GM12878 (cell line): ENCODE results near the gene ANP32A. TPM values are rescaled to one million over a fixed set of nuclear protein-coding genes. Genes with fewer than 3 reads are reported as not detected.

Experiments
- ASH2L ChIP-seq: fragments of 300-600, 200-600 bp; sonication (generic); IDR thresholded peaks from 2 replicates; pipeline ENCODE4 v1.6.1; 2017; ENCODE audit warnings: low read depth, mild to moderate bottlenecking, borderline replicate concordance
- BHLHE40 ChIP-seq, 2 experiments: fragments of 450-650 bp in 1 of 2; IDR thresholded peaks; 2 replicates each; pipeline ENCODE4 v1.6.1; 2011 to 2017; ENCODE audit warnings: low read depth in 2 of 2, borderline replicate concordance in 1 of 2, improper control_type of control experiment in 1 of 2, low read length in 1 of 2, mild to moderate bottlenecking in 1 of 2
- CBFB ChIP-seq: IDR thresholded peaks from 2 replicates; pipeline ENCODE4 v1.6.1; 2016; ENCODE audit warnings: antibody characterized with exemption, low read depth
- CHD2 ChIP-seq: IDR thresholded peaks from 2 replicates; pipeline ENCODE4 v1.6.1; 2011; ENCODE audit warnings: low read depth, low read length, improper control_type of control experiment, borderline replicate concordance
- CREB1 ChIP-seq: IDR thresholded peaks from 2 replicates; pipeline ENCODE4 v1.6.1; 2012; ENCODE audit warnings: low read depth, mild to moderate bottlenecking, inconsistent platforms
- EP300 ChIP-seq, 2 experiments: fragments of 150-350 bp in 1 of 2; IDR thresholded peaks; 2 replicates each; pipeline ENCODE4 v1.6.1; 2011 to 2012; ENCODE audit warnings: low read depth in 2 of 2, low read length in 2 of 2, borderline replicate concordance in 1 of 2, improper control_type of control experiment in 1 of 2, inconsistent platforms in 1 of 2; ENCODE audit not compliant: control insufficient read depth in 1 of 2
- ETV6 ChIP-seq, 2 experiments: fragments of 450-650 bp in 1 of 2; IDR thresholded peaks in 1 of 2; conservative IDR thresholded peaks in 1 of 2; 2 replicates each; pipeline ENCODE4 v1.6.1; 2014; ENCODE audit warnings: antibody characterized with exemption in 1 of 2, borderline replicate concordance in 1 of 2, low read depth in 1 of 2, mild to moderate bottlenecking in 1 of 2, moderate library complexity in 1 of 2
- HDGF ChIP-seq: fragments of 450-650 bp; IDR thresholded peaks from 2 replicates; pipeline ENCODE4 v1.6.1; 2016; ENCODE audit warnings: antibody characterized with exemption
- MXI1 ChIP-seq: fragments of 150-350 bp; IDR thresholded peaks from 2 replicates; pipeline ENCODE4 v1.6.1; 2011; ENCODE audit warnings: low read depth, mild to moderate bottlenecking, inconsistent platforms, low read length, improper control_type of control experiment
- NFIC ChIP-seq: IDR thresholded peaks from 2 replicates; pipeline ENCODE4 v1.6.1; 2012; ENCODE audit warnings: low read depth, mild to moderate bottlenecking, inconsistent platforms, low read length, moderate library complexity
- RAD51 ChIP-seq: fragments of 450-650 bp; IDR thresholded peaks from 2 replicates; pipeline ENCODE4 v1.6.1; 2016; ENCODE audit warnings: moderate library complexity, mild to moderate bottlenecking, inconsistent platforms
- RBBP5 ChIP-seq: fragments of 200-600 bp; sonication (generic); conservative IDR thresholded peaks from 2 replicates; pipeline ENCODE4 v1.6.1; 2016
- RUNX3 ChIP-seq: IDR thresholded peaks from 2 replicates; pipeline ENCODE4 v1.6.1; 2012; ENCODE audit warnings: low read length, inconsistent platforms
- SREBF2 ChIP-seq: IDR thresholded peaks from 2 replicates; pipeline ENCODE4 v1.6.1; 2012; ENCODE audit warnings: mild to moderate bottlenecking, low read length
- STAT3 ChIP-seq: IDR thresholded peaks from 2 replicates; pipeline ENCODE4 v1.6.1; 2011; ENCODE audit warnings: low read depth, low read length, improper control_type of control experiment
- TCF12 ChIP-seq: IDR thresholded peaks from 2 replicates; pipeline ENCODE4 v1.6.1; 2011; ENCODE audit warnings: low read depth, mild to moderate bottlenecking, low read length
- WRNIP1 ChIP-seq: IDR thresholded peaks from 2 replicates; pipeline ENCODE4 v1.6.1; 2011; ENCODE audit warnings: low read depth, low read length, improper control_type of control experiment, borderline replicate concordance
- YBX1 ChIP-seq: fragments of 450-650 bp; IDR thresholded peaks from 2 replicates; pipeline ENCODE4 v1.6.1; 2016; ENCODE audit warnings: antibody characterized with exemption
- ZNF622 ChIP-seq: fragments of 450-650 bp; IDR thresholded peaks from 2 replicates; pipeline ENCODE4 v1.6.1; 2017; ENCODE audit warnings: mild to moderate bottlenecking, inconsistent platforms
- ZSCAN29 ChIP-seq: fragments of 450-650 bp; IDR thresholded peaks from 2 replicates; pipeline ENCODE4 v1.6.1; 2017; ENCODE audit warnings: mild to moderate bottlenecking, moderate library complexity
- ZZZ3 ChIP-seq: IDR thresholded peaks from 2 replicates; pipeline ENCODE4 v1.6.1; 2011; ENCODE audit warnings: low read depth; ENCODE audit not compliant: control insufficient read depth, insufficient read length
- polyA plus RNA-seq, 11 experiments: library from polyadenylated mRNA; depleted of rRNA in 4 of 11; unstranded in 6 of 11; stranded (reverse) in 5 of 11; fragments of >200 nt; fragmentation: Nextera tagmentation in 4 of 11; fragmentation: Illumina TruSeq in 1 of 11; extraction: Ambion mirVana in 4 of 11; extraction: Trizol in 1 of 11; gene quantifications; 1 replicate in 1 of 11; 2 replicates in 10 of 11; pipeline versions ENCODE4 v1.2.1 to v1.2.3, GENCODE V29; 2011 to 2016; ENCODE audit warnings: inconsistent platforms in 2 of 11, missing spikeins in 2 of 11, low read depth in 1 of 11
- total RNA-seq, 4 experiments: library from RNA; depleted of rRNA in 3 of 4; stranded (reverse); fragments of >200 nt in 3 of 4; fragmentation: Illumina TruSeq in 1 of 4; extraction: Trizol in 1 of 4; gene quantifications; 2 replicates each; pipeline versions ENCODE4 v1.2.1 to v1.2.3, GENCODE V29; 2013 to 2021
- TF ChIP-seq, protein P1 (sequence below): fragments of 450-650 bp; formaldehyde crosslinking; IDR thresholded peaks from 2 replicates; pipeline ENCODE4 v1.5.0; 2022; ENCODE audit warnings: mild to moderate bottlenecking, missing genetic modification characterization
- TF ChIP-seq, protein P2 (sequence below): IDR thresholded peaks from 2 replicates; pipeline ENCODE4 v1.6.1; 2011; ENCODE audit warnings: low read depth, low read length, improper control_type of control experiment, borderline replicate concordance
- TF ChIP-seq, protein P3 (sequence below): IDR thresholded peaks from 2 replicates; pipeline ENCODE4 v1.6.1; 2011; ENCODE audit warnings: borderline replicate concordance, low read depth, mild to moderate bottlenecking, moderate library complexity, mixed read lengths, low read length; ENCODE audit not compliant: insufficient read depth; ENCODE audit errors: extremely low read length

Gene ANP32A
- total and polyA plus RNA-seq, 10 of the 15 experiments (the other 5 are each of a cell fraction or from before 2014, with no cell fraction given): 29.6 to 666 (median 234) TPM

DNA sequence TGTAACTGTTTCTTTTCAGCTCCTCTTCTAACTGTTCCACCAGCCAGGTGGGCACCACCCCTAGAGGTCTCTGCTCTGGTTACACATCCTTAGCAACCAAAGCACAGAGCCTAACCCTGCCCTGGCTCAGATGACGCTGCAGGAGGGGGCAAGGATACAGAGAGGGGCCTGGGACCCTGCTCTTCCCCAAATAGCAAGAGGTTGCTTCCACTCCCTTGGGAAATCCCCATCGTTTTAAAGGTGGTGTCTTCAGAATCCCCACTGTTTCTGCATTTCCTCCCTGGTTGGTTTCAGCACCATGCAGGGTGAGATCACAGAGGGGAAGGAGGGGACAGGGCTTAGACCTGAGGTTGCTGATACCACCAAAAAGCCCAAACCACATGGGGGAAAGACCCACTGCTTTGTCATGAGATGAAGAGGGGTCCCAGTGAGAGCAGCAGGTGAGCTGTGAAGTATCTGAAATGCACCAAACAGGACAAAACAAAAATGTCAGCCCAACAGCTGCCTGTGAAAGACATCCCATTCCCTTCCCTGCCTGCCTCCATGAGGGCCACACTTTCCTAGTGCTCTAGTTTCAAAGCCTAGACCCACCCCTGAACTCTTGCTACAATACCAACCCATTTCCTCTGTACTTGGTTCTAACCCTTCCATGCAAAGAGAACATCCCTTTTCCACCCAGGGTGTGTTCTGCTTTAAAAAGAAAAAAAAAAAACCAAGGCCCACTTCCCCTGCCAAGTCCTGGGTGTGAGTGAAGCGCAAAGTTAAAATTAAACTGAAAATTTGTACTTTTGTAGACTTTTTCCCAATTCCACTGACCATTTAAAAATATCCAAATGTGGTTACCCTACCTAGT, 29.0 kb downstream of the ANP32A start (continued):
- TF ChIP-seq MXI1 (peak; percentile 65), CBFB (peak; percentile 91), RAD51 (no peak), YBX1 (no peak), CHD2 (0 out of 2 replicates have a peak, but pooled peaks have one; percentile 33), RUNX3 (peak; percentile 97), ZZZ3 (no peak), ZSCAN29 (no peak), RBBP5 (no peak), ZNF622 (no peak), NFIC (peak; percentile 63), SREBF2 (no peak), CREB1 (no peak; the same call in 1 of the 2 replicates), BHLHE40 (IDR thresholded peaks at IDR 0.05; ENCODE audit: borderline replicate concordance in 1 of 2, low read depth in 2 of 2, low read length in 1 of 2) (peak; percentile 77), ASH2L (no peak), WRNIP1 (peak; percentile 97; the same call in 1 of the 2 replicates), TCF12 (no peak), EP300 (IDR thresholded peaks at IDR 0.05; ENCODE audit: borderline replicate concordance in 1 of 2, control insufficient read depth in 1 of 2, low read depth in 2 of 2, low read length in 2 of 2) (peak; percentile 6 to 79; a peak in 2 of 4 replicates), ETV6 (conservative IDR thresholded peaks at IDR 0.05 in 1 of 2, IDR thresholded peaks at IDR 0.05 in 1 of 2; ENCODE audit: borderline replicate concordance in 1 of 2, low read depth in 1 of 2) (peak in 1 of 2 experiments; percentile 80; a peak in 2 of 4 replicates), STAT3 (peak; percentile 69; the same call in 1 of the 2 replicates), HDGF (peak; percentile 80)
- TF ChIP-seq, protein P1, sequence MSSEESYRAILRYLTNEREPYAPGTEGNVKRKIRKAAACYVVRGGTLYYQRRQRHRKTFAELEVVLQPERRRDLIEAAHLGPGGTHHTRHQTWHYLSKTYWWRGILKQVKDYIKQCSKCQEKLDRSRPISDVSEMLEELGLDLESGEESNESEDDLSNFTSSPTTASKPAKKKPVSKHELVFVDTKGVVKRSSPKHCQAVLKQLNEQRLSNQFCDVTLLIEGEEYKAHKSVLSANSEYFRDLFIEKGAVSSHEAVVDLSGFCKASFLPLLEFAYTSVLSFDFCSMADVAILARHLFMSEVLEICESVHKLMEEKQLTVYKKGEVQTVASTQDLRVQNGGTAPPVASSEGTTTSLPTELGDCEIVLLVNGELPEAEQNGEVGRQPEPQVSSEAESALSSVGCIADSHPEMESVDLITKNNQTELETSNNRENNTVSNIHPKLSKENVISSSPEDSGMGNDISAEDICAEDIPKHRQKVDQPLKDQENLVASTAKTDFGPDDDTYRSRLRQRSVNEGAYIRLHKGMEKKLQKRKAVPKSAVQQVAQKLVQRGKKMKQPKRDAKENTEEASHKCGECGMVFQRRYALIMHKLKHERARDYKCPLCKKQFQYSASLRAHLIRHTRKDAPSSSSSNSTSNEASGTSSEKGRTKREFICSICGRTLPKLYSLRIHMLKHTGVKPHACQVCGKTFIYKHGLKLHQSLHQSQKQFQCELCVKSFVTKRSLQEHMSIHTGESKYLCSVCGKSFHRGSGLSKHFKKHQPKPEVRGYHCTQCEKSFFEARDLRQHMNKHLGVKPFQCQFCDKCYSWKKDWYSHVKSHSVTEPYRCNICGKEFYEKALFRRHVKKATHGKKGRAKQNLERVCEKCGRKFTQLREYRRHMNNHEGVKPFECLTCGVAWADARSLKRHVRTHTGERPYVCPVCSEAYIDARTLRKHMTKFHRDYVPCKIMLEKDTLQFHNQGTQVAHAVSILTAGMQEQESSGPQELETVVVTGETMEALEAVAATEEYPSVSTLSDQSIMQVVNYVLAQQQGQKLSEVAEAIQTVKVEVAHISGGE: no peak
- TF ChIP-seq, protein P2, sequence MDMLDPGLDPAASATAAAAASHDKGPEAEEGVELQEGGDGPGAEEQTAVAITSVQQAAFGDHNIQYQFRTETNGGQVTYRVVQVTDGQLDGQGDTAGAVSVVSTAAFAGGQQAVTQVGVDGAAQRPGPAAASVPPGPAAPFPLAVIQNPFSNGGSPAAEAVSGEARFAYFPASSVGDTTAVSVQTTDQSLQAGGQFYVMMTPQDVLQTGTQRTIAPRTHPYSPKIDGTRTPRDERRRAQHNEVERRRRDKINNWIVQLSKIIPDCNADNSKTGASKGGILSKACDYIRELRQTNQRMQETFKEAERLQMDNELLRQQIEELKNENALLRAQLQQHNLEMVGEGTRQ: no peak
- TF ChIP-seq, protein P3, sequence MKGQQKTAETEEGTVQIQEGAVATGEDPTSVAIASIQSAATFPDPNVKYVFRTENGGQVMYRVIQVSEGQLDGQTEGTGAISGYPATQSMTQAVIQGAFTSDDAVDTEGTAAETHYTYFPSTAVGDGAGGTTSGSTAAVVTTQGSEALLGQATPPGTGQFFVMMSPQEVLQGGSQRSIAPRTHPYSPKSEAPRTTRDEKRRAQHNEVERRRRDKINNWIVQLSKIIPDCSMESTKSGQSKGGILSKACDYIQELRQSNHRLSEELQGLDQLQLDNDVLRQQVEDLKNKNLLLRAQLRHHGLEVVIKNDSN: no peak
